SW 1271 (cell line): ENCODE data around the gene CHN2.
A peak's percentile ranks its signal among the peaks of the same experiment; 100 is the strongest.
"Not testable (repeated sequence)": the region's sequence is repeated elsewhere in the genome, so short reads cannot be mapped to it uniquely, and the experiment has no call there.

Experiments
- DNase-seq, 2 experiments: peaks; one replicate each; lab custom pipeline; 2025; lab: John Stamatoyannopoulos, UW

Gene CHN2

DNA sequence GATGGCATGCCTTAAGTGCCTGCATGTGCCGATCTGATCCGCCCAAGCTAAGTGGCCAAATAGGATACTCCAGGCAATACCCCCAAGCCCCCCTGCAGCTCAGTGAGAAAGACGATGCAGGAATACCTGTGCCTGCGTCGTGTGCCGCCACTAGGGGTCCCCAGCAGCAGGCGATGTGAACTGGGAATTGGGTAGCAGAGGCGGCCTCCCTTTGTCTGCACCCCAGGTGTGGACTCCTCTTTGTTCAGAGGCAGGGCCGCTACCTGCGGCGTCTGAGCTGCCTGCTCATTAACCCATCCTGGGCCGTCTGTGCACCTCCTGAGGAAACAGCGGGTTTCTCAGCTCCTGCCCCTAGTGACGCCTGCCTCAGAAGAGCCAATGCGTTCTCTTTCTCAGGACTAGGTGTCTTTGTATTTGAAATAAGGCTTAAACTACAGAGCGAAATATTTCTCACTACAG is 4.8 kb upstream of the CHN2 start:
- DNase-seq: peak; percentile 2 to 9

DNA sequence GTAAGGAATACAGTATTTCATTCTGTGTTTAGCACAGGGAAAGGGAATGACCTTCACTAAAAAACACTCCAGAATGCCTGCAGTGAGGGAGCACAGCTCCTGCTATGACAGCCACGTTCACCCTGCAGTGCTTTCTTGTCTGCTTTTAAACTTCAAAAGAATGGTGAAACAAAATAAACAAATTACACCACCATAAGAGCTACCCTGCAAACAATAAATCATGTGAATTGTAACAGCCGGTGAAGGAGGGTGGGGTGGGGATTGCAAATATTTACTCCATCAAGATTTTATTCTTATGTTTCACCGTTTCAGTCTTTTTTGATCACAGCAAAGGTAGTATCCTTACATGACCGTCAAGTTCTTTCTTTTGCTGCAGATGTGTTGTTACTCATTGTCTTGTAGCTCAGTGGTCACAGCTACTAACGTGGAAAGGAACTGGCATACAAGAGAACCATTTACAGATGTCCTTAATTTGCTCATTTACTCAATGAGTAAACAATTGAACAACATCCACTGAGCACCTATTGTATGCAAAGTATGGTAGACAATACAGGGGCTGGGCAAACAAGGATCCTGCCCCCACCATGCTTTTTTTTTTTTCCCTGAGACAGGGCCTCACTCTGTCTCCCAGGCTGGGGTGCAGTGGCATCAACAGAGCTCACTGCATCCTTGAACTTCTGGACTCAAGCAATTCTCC is 4.1 kb upstream of the CHN2 start:
- DNase-seq: no peak

DNA sequence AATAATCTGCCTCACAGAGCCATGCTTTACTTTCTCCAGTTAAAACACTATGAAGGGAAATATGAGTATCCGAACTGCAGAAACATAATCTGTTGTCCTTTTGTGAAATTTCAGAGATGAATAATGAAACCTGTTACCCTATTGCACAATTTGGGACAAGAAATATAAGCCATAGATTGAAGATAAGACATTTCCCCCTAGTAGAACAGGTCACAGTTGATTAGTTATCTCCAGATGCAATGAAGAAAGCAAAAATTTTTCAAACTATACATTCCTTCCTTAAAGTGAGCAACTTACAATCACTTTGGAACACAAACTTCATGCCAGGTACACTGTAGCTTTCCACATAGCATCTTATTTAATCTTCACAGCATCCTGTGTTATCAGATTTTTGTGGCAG is 2.3 kb upstream of the CHN2 start:
- no peak for DNase-seq

DNA sequence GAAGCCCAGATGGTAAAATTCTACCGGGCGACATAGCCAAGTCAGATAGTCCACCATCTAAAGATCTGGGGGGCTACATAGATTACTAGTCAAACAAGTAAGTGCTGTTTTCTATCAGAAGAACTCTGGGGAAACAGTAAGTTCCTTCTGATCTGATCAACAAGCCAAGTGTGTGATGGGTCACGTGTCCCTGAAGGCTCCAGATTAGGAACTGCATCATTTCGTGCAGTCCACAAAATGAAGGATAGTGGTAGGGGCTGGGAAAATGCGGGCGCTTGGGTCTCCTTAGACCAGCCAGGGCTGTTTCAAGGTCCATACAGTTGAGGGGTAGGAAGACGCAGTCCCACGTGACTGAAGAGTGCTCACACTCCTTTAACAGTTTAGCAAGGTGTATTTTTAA is 1.8 kb upstream of the CHN2 start:
- no peak for DNase-seq

DNA sequence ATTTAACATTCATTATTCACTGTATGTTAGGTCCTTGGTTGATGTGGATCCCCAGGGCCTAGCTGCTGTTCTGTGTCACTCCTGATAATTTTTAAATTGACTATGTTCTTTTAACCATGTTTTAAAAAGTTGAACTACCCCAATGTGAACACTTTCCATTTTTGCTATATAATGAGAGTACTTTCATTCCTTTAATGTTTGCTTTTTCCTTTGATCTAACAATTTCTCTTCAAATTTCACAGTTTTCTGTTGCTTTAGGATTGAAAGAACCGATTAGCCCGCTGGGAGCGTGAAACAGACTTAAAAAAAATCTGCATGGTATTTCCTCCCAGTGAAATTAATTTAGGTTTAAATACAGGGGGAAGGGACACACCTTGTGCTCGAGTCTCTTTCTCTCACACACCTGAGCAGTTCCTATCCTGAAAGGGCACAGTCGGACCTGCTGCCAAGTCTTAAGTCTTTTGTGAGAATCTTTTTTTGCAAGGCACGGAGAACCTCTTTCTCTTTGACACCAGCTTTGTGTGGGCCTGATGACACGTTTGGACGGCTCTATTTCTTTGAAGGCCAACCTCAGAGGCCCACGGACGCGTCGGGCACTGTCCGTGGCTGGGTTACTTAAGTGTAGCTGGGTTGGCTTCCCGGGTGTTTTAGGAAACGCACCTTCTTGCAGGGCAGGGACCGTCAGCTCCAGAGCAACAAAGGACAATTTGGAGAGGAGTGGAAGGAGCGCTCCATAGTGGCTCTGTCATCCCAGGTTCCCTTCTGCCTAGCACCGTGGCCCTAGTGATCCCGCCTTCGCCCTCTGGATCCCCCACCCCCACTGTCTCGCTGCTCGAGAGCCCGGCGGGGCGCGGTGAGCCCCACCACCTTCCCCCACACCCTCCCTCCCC is 1.0 kb upstream of the CHN2 start:
- DNase-seq: no peak

DNA sequence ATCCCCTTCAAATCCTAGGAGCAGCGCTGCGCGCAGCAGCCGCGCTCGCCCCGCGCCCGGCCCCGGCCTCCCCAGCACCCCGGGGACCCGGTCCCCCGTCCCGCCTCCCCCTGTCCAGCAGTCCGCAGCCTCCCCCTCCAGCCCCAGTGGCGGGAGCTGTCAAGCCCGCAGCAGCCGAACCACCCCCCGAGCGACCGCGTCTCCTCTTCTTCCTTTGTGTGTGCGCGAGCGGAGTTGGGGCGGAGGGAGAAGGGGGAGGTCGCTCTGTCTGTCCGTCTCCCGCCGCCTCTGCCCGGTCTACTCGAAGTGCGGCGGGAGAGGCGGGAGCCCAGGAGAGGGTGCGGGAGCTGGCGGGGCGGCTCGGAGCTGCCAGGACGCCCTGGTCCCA is 375 bp upstream of the CHN2 start:
- DNase-seq: no peak

DNA sequence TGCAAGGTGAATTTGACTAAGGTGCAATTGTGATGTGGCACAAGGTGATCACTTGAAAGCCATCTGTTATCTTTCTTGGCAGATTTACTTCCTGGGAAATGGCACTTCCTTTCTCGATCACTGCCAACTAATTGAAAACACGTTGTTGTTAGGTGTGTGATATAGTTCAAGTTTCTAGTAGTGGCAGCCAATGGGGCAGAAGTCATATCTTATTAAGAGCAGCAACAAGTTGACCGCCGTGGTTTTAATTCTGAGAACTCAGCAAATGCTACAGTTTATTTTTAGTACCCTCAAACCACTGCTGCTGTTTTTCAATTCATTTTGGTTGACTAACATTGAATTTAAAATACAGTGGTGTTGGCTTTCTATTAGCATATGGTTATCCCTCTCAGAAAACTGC is 1.6 kb downstream of the CHN2 start:
- DNase-seq: no peak

DNA sequence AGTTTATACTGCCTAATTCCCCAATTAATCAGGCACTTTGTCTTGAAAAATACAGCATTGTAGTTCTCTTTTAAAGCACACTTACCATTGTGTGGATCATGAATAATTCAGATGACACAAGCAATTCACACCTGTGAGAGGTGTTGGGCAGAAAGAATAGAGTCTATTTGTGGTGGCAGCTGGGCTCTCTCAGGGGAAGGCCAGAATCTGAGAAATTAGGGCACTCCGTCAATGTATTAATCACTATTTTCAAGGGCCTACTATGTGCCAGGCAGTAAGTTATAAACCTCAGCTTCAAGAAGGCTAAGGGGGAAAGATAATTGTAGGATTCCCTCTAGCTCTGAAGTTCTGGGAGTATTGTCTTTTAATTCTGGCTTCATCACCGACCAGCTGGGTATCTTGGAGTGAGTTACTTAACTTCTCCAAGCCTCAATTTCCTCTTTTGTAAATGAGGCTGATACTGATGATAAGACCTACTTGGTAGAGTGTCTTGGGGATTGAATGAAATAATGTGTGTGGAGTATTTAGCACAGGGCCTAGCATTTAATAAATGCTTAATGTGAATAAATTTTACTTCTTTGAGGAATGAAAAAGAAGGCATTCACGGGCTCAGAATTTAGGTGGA is 2.5 kb downstream of the CHN2 start:
- DNase-seq: no peak

DNA sequence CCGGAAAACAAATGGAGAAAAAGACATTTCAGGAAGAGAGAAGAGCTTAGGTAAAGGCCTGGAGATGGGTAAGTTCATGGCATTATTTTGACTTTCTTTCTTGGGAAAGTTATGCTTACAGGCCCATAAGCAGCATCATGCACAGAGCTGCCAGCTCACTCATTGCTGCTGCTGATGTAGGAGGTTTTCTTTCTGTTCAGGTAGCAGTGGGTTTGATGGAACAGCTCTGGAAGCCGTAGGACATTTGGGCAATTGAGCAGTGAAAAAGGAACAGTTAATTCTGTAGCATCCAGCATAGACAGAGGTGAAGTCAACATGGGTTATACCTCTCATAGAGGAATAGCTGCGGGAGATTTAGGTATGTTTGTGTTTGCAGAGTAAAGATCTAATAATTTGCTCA is 3.3 kb downstream of the CHN2 start:
- DNase-seq: no peak

DNA sequence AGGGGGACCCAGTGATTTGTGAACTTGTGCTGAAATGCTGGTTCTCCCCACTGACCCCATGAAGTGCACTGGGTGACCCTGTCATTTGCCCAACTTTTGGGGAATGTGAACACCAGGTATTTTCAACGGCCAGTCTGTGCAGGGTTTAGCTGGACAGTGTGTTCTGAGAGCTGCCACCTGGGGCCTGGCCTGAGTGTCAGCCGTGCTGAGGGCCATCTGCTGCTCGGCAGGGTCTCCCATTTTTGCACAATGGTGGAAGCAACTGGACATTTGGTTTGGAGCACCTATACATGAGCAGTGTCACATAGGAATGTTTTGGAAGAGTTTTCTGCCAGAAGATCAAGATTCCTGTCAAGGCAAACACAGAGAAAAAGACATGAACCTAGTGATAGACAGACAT is 5.2 kb downstream of the CHN2 start:
- DNase-seq: no peak

DNA sequence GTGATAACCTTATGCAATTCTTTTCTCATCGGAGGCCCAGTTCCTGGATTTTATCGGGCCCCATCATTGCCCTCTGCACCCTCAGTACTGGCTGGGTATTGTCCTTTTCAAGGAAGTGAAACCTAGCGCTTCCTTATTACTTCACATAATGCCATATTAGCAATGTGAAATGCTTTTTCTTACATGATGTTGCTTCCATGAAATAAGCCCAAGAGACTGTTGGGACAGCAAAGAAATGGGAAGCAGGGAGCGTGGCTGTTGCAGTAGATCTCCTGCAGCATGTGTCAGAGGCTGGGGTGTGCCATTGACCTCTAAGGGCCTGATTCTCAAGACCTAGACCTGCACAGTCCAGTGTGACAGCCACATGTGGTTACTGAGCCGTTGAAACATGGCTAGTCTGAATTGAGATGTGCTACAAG is 8.1 kb downstream of the CHN2 start:
- no peak for DNase-seq

DNA sequence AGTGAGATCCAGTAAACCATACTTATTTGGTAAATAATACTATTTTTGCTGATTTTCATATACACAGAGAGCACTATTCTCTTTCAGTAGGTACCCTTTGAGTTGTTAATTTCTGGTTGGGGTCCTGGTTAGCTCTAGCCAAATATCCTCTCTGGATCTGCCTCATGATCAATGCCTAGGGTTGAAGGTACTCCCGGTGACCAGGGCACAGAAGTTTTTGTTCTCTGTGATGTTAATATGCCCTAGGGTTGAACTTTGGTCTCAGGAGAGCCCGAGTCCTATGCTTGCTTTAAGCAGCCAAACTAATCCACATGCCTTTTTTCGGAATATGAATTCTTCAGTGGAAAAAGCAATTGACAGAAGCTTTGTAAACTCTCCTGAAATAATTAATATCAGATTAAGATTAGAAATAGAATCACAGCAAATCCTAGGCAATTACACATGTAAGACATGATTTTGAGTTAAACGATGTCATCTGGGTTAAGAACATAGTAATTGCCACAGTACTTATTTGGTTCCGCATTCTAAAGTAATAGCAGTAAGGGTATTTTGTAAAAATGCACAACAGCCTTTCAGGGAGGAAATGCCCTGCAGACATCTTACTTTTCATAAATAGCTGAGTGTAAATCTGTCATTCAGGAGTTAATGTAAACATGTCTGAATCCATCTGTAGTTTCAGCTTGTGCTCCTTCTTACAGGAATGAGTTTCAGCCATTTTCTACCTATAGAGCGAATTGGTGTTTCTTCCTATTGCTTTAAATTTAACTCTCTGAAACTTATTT is 10.1 kb downstream of the CHN2 start:
- no peak for DNase-seq

DNA sequence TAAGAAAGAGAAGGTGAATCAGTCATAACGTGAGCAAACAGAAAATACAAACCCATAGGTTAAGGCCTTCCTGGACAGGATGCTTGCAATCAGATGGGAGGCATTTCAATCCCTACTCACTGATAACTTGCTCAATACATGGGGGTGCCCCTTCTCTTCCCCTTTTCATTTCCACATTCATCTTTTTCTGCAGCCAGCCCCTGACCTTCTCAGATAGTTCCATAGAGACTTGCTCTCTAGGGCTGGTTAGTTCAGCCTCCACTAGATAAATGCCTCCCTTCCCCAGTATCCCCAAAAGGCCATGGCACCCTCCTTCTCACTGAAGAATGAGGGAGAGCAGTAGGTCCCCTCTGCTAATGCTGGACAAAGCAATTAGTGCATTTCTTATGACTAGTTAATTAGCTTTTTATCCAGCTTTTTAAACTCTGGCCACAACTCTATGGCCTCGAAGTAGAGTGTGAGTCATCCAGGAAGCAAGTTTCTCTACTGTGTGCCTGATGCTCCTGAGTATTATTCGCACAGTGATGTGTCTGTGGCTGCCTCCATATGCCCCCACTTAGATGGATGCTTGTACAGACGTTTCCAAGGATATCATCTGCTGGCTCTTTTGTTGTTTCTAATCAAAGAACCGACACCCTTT is 12.7 kb downstream of the CHN2 start:
- no peak for DNase-seq

DNA sequence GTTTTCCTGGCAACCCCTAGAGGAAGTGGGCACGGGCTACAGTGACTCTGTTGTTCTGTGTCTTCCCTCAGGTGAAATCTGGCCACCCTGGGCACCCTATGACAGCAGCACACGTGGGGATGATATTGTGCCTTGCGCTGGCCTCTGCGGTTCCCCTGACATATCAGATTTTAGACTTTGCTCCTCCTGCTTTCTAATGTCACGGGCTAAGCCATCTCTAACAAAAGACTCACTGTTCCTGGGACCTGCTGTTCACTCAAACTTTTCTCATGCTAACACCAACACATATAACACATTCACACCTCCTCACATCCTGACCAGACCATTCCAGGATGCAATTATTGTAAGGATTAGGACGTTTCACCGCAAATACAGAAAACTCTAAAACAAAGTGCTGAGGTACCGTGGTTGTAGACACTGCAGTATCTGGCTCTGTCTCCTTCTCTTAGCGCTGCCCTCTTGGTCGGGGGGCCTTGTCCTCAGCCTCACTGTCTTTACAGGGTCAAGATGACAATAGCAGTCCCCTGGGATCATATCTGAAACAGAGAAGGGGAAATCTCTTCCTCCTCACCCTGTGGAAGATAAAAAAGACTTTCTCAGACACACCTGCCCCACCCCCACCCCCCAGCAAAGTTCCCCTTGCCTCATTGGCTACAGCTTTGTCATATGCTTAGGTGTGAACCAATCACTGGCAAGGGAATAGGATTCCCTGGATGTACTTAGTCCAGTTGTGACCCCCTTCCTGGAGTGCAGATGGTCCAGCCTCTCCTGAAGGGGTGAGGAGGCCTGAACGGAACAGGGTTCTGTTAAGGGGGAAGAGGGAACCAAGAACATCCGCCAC is 14.1 kb downstream of the CHN2 start:
- DNase-seq: no peak

DNA sequence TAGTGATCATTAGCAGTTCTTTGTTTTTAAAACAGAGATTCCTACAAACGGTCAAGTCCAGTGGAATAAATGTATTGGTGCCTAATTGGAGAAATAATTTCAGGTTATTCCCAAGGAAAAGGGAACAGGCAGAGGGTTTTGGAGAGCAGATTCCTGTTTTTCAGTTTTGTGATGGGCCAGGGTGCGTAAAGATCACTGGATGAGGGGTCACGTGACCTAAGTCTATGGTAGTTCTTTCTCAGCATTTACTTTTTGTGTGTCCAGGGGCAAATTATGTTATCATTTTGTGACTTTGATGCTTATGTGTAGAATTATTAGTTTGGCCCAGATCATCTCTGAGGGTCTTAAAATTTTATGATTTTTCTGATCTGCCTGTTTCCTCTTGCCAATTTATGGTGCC is 15.2 kb downstream of the CHN2 start:
- DNase-seq: no peak

DNA sequence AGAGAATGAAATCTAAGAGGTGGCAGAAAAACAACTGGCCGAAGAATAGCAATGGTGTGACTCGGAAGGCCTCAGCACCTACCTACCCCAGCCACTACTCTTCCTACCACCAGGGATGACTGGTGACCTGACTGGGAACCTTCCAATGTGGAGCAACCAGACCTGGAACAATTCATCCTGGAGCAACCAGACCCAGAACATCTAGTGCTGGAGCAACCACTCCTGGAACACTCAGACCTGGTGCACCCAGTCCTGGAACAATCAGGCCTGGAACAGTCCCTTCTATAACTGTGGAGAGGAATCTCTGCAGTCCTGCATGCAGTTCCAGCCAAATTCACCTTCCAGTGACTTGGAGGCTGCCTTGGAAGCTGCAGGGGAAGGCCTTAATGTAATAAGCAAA is 18.2 kb downstream of the CHN2 start:
- not testable (repeated sequence) for DNase-seq

DNA sequence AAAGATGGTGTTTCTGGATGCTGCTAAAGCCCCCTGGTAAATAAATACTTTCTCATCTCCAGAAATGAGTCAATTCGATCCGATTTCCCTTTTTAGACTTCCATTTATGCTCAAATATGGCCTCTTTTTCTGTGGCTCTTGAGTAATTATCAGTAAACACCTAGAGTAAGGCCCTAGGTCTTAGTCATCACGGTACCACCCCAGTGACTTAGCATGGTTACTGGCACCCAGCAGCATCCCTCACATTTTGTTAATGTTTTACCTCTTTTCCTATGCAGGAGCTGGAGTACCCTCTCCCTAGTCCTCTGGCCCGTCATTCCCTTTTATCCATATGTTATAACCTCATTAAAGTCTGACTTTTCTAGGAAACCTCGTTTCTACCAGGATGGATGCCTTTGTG is 19.5 kb downstream of the CHN2 start:
- DNase-seq: no peak

DNA sequence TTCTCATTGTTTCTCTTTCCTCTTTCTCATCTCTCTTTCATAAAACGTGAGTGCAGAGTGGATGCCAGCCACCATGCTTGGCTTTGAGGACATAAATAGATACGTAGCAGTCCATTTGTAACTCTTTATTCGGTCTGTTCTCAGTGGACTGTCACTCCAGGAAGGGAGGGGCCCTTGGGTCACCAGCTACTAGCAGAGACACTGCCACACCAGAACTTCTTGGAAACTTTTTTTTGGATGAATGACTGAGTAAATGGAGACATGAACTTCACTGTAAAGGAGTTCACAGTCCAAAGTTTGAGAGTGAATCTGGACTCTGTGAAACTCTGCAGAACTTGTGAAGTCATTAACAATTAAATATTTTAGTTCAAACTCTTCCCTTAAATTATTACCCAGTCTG is 20.2 kb downstream of the CHN2 start:
- no peak for DNase-seq

DNA sequence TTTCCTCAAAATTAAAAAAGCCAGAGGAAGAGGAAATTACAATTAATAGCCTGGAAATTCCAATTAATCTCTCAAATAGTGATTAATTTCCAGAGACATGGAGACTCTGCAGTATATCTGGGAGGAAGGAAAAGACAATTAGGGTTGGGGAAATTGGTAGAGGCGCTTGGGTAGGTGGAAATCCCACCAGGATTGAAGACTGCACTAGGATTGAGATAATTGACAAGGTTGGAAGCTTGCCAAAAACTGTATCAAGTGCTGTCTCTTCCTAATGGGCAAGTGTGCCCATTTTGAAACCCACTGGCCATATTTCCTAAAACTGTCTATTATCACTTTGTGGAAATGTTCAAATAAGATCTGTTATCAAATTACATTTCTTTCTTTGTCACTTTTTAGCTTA is 21.6 kb downstream of the CHN2 start:
- DNase-seq: no peak

DNA sequence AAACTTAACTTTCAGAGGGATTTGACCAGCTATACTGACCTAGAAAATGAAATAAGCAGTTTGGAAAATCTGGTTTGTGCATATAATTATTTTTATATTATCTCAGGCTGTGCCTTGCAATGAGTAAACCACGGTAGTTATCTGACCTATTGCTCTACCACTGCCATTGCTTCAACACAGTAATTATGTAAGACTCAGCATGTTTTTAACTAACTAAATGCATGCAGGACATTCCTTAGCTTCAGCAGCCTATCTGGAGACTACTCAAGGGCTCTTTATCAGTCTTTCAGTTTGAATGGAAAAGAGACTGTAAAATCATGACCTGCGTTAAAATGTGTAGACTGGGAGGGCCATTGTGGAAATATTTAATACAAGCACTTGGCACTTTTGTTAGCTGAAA is 22.5 kb downstream of the CHN2 start:
- no peak for DNase-seq

DNA sequence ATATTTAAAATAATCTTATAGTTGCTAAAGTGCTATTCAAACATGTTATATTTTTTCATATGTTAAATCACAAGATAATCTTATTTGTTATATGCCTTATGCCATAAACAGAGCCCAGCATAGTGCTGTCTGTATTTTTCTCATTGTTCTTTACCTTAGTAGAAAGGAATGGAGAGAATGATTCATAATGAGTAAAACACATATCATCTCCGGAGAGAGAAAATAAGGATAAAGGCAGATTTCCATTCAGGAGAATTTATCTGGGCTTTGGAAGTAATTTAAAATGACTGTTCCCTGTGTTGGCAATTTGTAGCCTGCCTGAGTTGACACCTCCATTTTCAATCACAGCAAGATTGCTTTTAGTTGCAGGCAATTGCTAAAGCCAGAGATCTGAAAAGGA is 30.2 kb downstream of the CHN2 start:
- no peak for DNase-seq
